NCI-H2196 (cell line): ENCODE results near the gene HTR1D.
A peak's percentile ranks its signal among the peaks of the same experiment; 100 is the strongest.

Experiments used
- DNase-seq: peaks from one replicate; lab custom pipeline; 2025; ENCODE audit not compliant: unreplicated experiment; lab: John Stamatoyannopoulos, UW

HTR1D gene

GRCh38 chr1:23187637-23188036, 29.7 kb downstream of the HTR1D start:
- no peak for DNase-seq

GRCh38 chr1:23185381-23185780, 31.9 kb downstream of the HTR1D start:
- DNase-seq = no peak

- peak; percentile 49 for DNase-seq
Observed at GRCh38 chr1:23184212-23184934, 32.9 kb downstream of the HTR1D start.

- no peak for DNase-seq
Observed at GRCh38 chr1:23179862-23180261, 37.4 kb downstream of the HTR1D start.

- no peak for DNase-seq
Observed at GRCh38 chr1:23178950-23179349, 38.4 kb downstream of the HTR1D start.

GRCh38 chr1:23178414-23178813, 38.9 kb downstream of the HTR1D start:
- no peak for DNase-seq

- peak; percentile 59 for DNase-seq
Observed at GRCh38 chr1:23177438-23178380, 39.6 kb downstream of the HTR1D start.

- no peak for DNase-seq
Observed at GRCh38 chr1:23177031-23177430, 40.3 kb downstream of the HTR1D start.

GRCh38 chr1:23174426-23175110, 42.7 kb downstream of the HTR1D start:
- DNase-seq = no peak

GRCh38 chr1:23171181-23171755, 46.0 kb downstream of the HTR1D start:
- DNase-seq = no peak

- DNase-seq = no peak
Observed at GRCh38 chr1:23169727-23170335, 47.5 kb downstream of the HTR1D start.

- DNase-seq = no peak
Observed at GRCh38 chr1:23169195-23169575, 48.1 kb downstream of the HTR1D start.

GRCh38 chr1:23168445-23169194, 48.7 kb downstream of the HTR1D start, which contains the start of gene LUZP1:
Gene LUZP1, minus strand, starts transcription at chr1:23168856.
- peak; percentile 76 for DNase-seq

- DNase-seq = no peak
Observed at GRCh38 chr1:23168079-23168444, 49.2 kb downstream of the HTR1D start.

- peak; percentile 23 for DNase-seq
Observed at GRCh38 chr1:23167353-23168078, 49.8 kb downstream of the HTR1D start.

GRCh38 chr1:23166854-23167253, 50.4 kb downstream of the HTR1D start:
- DNase-seq = no peak

GRCh38 chr1:23163395-23163794, 53.9 kb downstream of the HTR1D start:
- DNase-seq = no peak

GRCh38 chr1:23159963-23160877, 57.1 kb downstream of the HTR1D start:
- DNase-seq = no peak
